Measurements from ENCODE around the gene AOAH. TPM values are rescaled to one million over a fixed set of nuclear protein-coding genes. Genes with fewer than 3 reads are reported as not detected.

The AOAH gene
- total and polyA plus RNA-seq, 9 of the 15 experiments (the other 6 are each of a cell fraction or from before 2014, with no cell fraction given): not detected

- TF ChIP-seq MAX (CRISPR knock-in tag; IDR thresholded peaks at IDR 0.05): no peak
- TF ChIP-seq ZBTB11 (CRISPR knock-in tag; IDR thresholded peaks at IDR 0.05): no peak
- no peak for TF ChIP-seq ILK (tag; IDR thresholded peaks at IDR 0.05; ENCODE audit: borderline replicate concordance, low read depth)
- TF ChIP-seq SMARCA5 (IDR thresholded peaks at IDR 0.05): no peak
- no peak for TF ChIP-seq ADNP (tag; IDR thresholded peaks at IDR 0.05)
- TF ChIP-seq HLTF (IDR thresholded peaks at IDR 0.05): no peak
- no peak for TF ChIP-seq TFE3 (CRISPR knock-in tag; IDR thresholded peaks at IDR 0.05)
Observed at GRCh38 chr7:36621396-36621795, 102.9 kb downstream of the AOAH start (continued).
